Measurements from ENCODE around the gene ZDHHC3.
"Not testable (repeated sequence)": the region's sequence is repeated elsewhere in the genome, so short reads cannot be mapped to it uniquely, and the experiment has no call there.

Gene ZDHHC3

GRCh38 chr3:44957986-44958385, 18.0 kb downstream of the ZDHHC3 start:
- no peak for TF ChIP-seq CTCF (conservative IDR thresholded peaks at IDR 0.05; ENCODE audit: low read depth, low read length)
- DNase-seq (ENCODE audit: low read depth), result no peak
- no peak overlapping the region for H3K4me3 ChIP-seq (ENCODE audit: low read depth, low read length)

- DNase-seq (ENCODE audit: low read depth), result no peak
- no peak overlapping the region for H3K4me3 ChIP-seq (ENCODE audit: low read depth, low read length)
- no peak for TF ChIP-seq CTCF (conservative IDR thresholded peaks at IDR 0.05; ENCODE audit: low read depth, low read length)
Measured at GRCh38 chr3:44955917-44956316, 20.1 kb downstream of the ZDHHC3 start.

- TF ChIP-seq CTCF (conservative IDR thresholded peaks at IDR 0.05; ENCODE audit: low read depth, low read length), result no peak
- peak; percentile 57 for DNase-seq (ENCODE audit: low read depth)
- H3K4me3 ChIP-seq (ENCODE audit: low read depth, low read length), result no peak overlapping the region
Measured at GRCh38 chr3:44954962-44955361, 21.0 kb downstream of the ZDHHC3 start.

GRCh38 chr3:44954304-44954703, 21.7 kb downstream of the ZDHHC3 start:
- DNase-seq (ENCODE audit: low read depth), result no peak
- TF ChIP-seq CTCF (conservative IDR thresholded peaks at IDR 0.05; ENCODE audit: low read depth, low read length), result no peak
- H3K4me3 ChIP-seq (ENCODE audit: low read depth, low read length), result no peak overlapping the region

- no peak overlapping the region for H3K4me3 ChIP-seq (ENCODE audit: low read depth, low read length)
- DNase-seq (ENCODE audit: low read depth), result no peak
- no peak for TF ChIP-seq CTCF (conservative IDR thresholded peaks at IDR 0.05; ENCODE audit: low read depth, low read length)
Measured at GRCh38 chr3:44952689-44953088, 23.3 kb downstream of the ZDHHC3 start.

GRCh38 chr3:44950275-44950734, 25.7 kb downstream of the ZDHHC3 start:
- no peak for TF ChIP-seq CTCF (conservative IDR thresholded peaks at IDR 0.05; ENCODE audit: low read depth, low read length)
- no peak for DNase-seq (ENCODE audit: low read depth)
- H3K4me3 ChIP-seq (ENCODE audit: low read depth, low read length), result no peak overlapping the region

- not testable (repeated sequence) for DNase-seq (ENCODE audit: low read depth); H3K4me3 ChIP-seq (ENCODE audit: low read depth, low read length)
Measured at GRCh38 chr3:44949770-44950169, 26.2 kb downstream of the ZDHHC3 start.

GRCh38 chr3:44948239-44948638, 27.7 kb downstream of the ZDHHC3 start:
- no peak for DNase-seq (ENCODE audit: low read depth)

More at GRCh38 chr3:44948239-44948638, 27.7 kb downstream of the ZDHHC3 start:
- TF ChIP-seq CTCF (conservative IDR thresholded peaks at IDR 0.05; ENCODE audit: low read depth, low read length), result no peak
- no peak overlapping the region for H3K4me3 ChIP-seq (ENCODE audit: low read depth, low read length)
